HCT116 (cell line): ENCODE data around the gene PICK1. TPM values are rescaled to one million over a fixed set of nuclear protein-coding genes. Genes with fewer than 3 reads are reported as not detected.

Source experiments
- ATAC-seq: fragments of 200-7000 bp; cut with Tn5 transposase; 2 replicates; pipeline ENCODE4 v1.9.1; 2020; ENCODE audit warnings: mild to moderate bottlenecking, moderate library complexity
- BruUV-seq: library from RNA; stranded (reverse); fragments of 400-500 nt; replicated peaks from 2 replicates; lab custom pipeline; 2021; lab: Mats Ljungman, UMichigan
- CTCF ChIA-PET: fragments of 300-600 bp; sonication (Branson Sonifier 250); formaldehyde crosslinking; loops from one replicate; lab custom pipeline; 2021; ENCODE audit warnings: antibody characterized with exemption; lab: Charles Lee
- POLR2A ChIA-PET: fragments of 300-600, 350-600 bp; sonication (Branson Sonifier 250); formaldehyde crosslinking; loops from one replicate; lab custom pipeline; 2021; ENCODE audit warnings: antibody characterized with exemption; lab: Charles Lee
- RAD21 ChIA-PET, 2 experiments: fragments of 300-600 bp; sonication (Branson Sonifier 250); formaldehyde crosslinking; loops; one replicate each; lab custom pipeline; 2023; ENCODE audit warnings: low total read pairs in 2 of 2; ENCODE audit not compliant: uncharacterized antibody in 2 of 2, unreplicated experiment in 2 of 2, low non-redundant PET in 1 of 2; lab: Charles Lee
- DNase-seq: peaks from one replicate; pipeline ENCODE4 v3.0.0-alpha.2; 2010; ENCODE audit warnings: low read depth, low spot score
- H2AFZ ChIP-seq: fragments of 200-600 bp; shearing (Covaris generic), sonication (generic); 2 replicates; pipeline ENCODE4 v1.6.1; 2017; ENCODE audit warnings: low read depth, mixed run types, mixed read lengths, antibody characterized with exemption, low read length; ENCODE audit not compliant: poor library complexity, severe bottlenecking
- H3K27ac ChIP-seq: 2 replicates; pipeline ENCODE4 v1.5.1; 2012; ENCODE audit warnings: low read depth, low read length
- H3K27me3 ChIP-seq: fragments of 200-600 bp; sonication (generic); 2 replicates; pipeline ENCODE4 v1.6.1; 2016; ENCODE audit warnings: mixed run types, low read length, mixed read lengths; ENCODE audit not compliant: insufficient read depth
- H3K36me3 ChIP-seq, 2 experiments: fragments of 200-500 bp in 1 of 2; fragments of 200-600 bp in 1 of 2; sonication (Bioruptor generic) in 1 of 2; sonication (generic) in 1 of 2; 2 replicates each; pipeline versions ENCODE4 v1.5.1 to v1.6.1; 2014 to 2016; ENCODE audit warnings: low read length in 2 of 2, inconsistent platforms in 1 of 2, mixed read lengths in 1 of 2, mixed run types in 1 of 2; ENCODE audit not compliant: insufficient read depth in 2 of 2, control insufficient read depth in 1 of 2
- H3K4me1 ChIP-seq, 2 experiments: fragments of 200-600 bp in 1 of 2; sonication (generic) in 1 of 2; 2 replicates each; pipeline versions ENCODE4 v1.5.1 to v1.6.1; 2012 to 2017; ENCODE audit warnings: low read length in 2 of 2, inconsistent platforms in 1 of 2, mild to moderate bottlenecking in 1 of 2, mixed read lengths in 1 of 2, mixed run types in 1 of 2, moderate library complexity in 1 of 2; ENCODE audit not compliant: insufficient read depth in 2 of 2, control insufficient read depth in 1 of 2
- H3K4me2 ChIP-seq: fragments of 200-600 bp; sonication (generic); 2 replicates; pipeline ENCODE4 v1.6.1; 2017; ENCODE audit warnings: mixed run types, low read length, mixed read lengths
- H3K4me3 ChIP-seq, 2 experiments: fragments of 200-600 bp in 1 of 2; sonication (generic) in 1 of 2; replicated peaks in 1 of 2; 2 replicates each; pipeline ENCODE4 v1.5.1; 2011 to 2016; ENCODE audit warnings: low read length in 2 of 2, control low read depth in 1 of 2, low read depth in 1 of 2, mild to moderate bottlenecking in 1 of 2, mixed read lengths in 1 of 2, mixed run types in 1 of 2
- H3K79me2 ChIP-seq: fragments of 200-600 bp; sonication (generic); 2 replicates; pipeline ENCODE4 v1.6.1; 2017; ENCODE audit warnings: mild to moderate bottlenecking, mixed run types, low read length, moderate library complexity, mixed read lengths; ENCODE audit not compliant: insufficient read depth
- H3K9ac ChIP-seq: fragments of 200-600 bp; sonication (generic); 2 replicates; pipeline ENCODE4 v1.6.1; 2016; ENCODE audit warnings: low read length, mixed read lengths
- H3K9me2 ChIP-seq: fragments of 200-600 bp; sonication (generic), shearing (Covaris generic); 2 replicates; pipeline ENCODE4 v1.6.1; 2017; ENCODE audit warnings: mixed run types, mild to moderate bottlenecking, moderate library complexity; ENCODE audit not compliant: insufficient read depth
- H3K9me3 ChIP-seq, 2 experiments: fragments of 200-500 bp in 1 of 2; fragments of 200-600 bp in 1 of 2; sonication (Bioruptor generic) in 1 of 2; sonication (generic) in 1 of 2; 2 replicates each; pipeline ENCODE4 v1.6.1; 2014 to 2017; ENCODE audit warnings: low read length in 2 of 2, mixed read lengths in 2 of 2, inconsistent platforms in 1 of 2, low read depth in 1 of 2, mild to moderate bottlenecking in 1 of 2, mixed run types in 1 of 2, moderate library complexity in 1 of 2; ENCODE audit not compliant: control insufficient read depth in 1 of 2, insufficient read depth in 1 of 2
- H4K20me1 ChIP-seq: fragments of 200-600 bp; sonication (generic), shearing (Covaris generic); 2 replicates; pipeline ENCODE4 v1.6.1; 2017; ENCODE audit warnings: mixed run types, mild to moderate bottlenecking, moderate library complexity; ENCODE audit not compliant: insufficient read depth
- ATF3 ChIP-seq: IDR thresholded peaks from 2 replicates; pipeline ENCODE4 v1.6.1; 2012
- CEBPB ChIP-seq: IDR thresholded peaks from 2 replicates; pipeline ENCODE4 v1.6.1; 2012; ENCODE audit warnings: low read depth
- EGR1 ChIP-seq: IDR thresholded peaks from 2 replicates; pipeline ENCODE4 v1.6.1; 2012; ENCODE audit warnings: low read depth
- EZH2 ChIP-seq: fragments of 200-600 bp; sonication (generic); IDR thresholded peaks from 2 replicates; pipeline ENCODE4 v1.6.1; 2017; ENCODE audit warnings: antibody characterized with exemption, mixed run types
- EZH2phosphoT487 ChIP-seq: fragments of 200-600 bp; IDR thresholded peaks from 2 replicates; pipeline ENCODE4 v1.6.1; 2018; ENCODE audit warnings: antibody characterized with exemption, borderline replicate concordance
- FOSL1 ChIP-seq: IDR thresholded peaks from 2 replicates; pipeline ENCODE4 v1.6.1; 2012; ENCODE audit warnings: low read depth
- JUND ChIP-seq: IDR thresholded peaks from 2 replicates; pipeline ENCODE4 v1.6.1; 2012
- MAX ChIP-seq: IDR thresholded peaks from 2 replicates; pipeline ENCODE4 v1.6.1; 2012
- RAD21 ChIP-seq: IDR thresholded peaks from 2 replicates; pipeline ENCODE4 v1.6.1; 2012; ENCODE audit warnings: low read depth, mild to moderate bottlenecking
- REST ChIP-seq: IDR thresholded peaks from 2 replicates; pipeline ENCODE4 v1.6.1; 2012; ENCODE audit warnings: low read depth
- SRF ChIP-seq: IDR thresholded peaks from 2 replicates; pipeline ENCODE4 v1.6.1; 2012; ENCODE audit warnings: low read depth
- TCF7L2 ChIP-seq: IDR thresholded peaks from 2 replicates; pipeline ENCODE4 v1.7.0; 2011; ENCODE audit warnings: borderline replicate concordance, inconsistent platforms; ENCODE audit not compliant: insufficient read depth, insufficient read length; ENCODE audit errors: extremely low read depth
- intact Hi-C: fragments of 100-400 bp; cut with micrococcal nuclease; formaldehyde crosslinking; loops from 2 replicates; pipeline ENCODE4 v1.10.0; 2022
- total RNA-seq: library from RNA; stranded (reverse); gene quantifications from one replicate; pipeline ENCODE4 v1.2.1, GENCODE V29; 2021; ENCODE audit not compliant: unreplicated experiment

Gene PICK1
- total RNA-seq, 1 experiment from 2014 or later, result 40.0 TPM

- Histone ChIP-seq H3K4me2 (no peak overlapping the region), H4K20me1 (no peaks in the 10 kb centered on the region), H3K9ac (no peak overlapping the region), H3K79me2 (no peaks in the 10 kb centered on the region), H3K27me3 (no peaks in the 10 kb centered on the region), H3K9me3 (no peaks in the 10 kb centered on the region), H3K27ac (no peak overlapping the region), H3K9me2 (no peaks in the 10 kb centered on the region), H2AFZ (no peak overlapping the region), H3K4me1 (no peaks in the 10 kb centered on the region), H3K36me3 (peaks cover 17 to 18% of the 10 kb centered on the region in 2 experiments; a peak in 3 of 4 replicates), H3K4me3 (no peak overlapping the region)
- no TSS peak for BruUV-seq
- intact Hi-C loops, result no loop called here
- ChIA-PET CTCF (no interaction called here), RAD21 (no interaction called here), POLR2A (no interaction called here)
- DNase-seq, result no peak
- no peak for TF ChIP-seq RAD21
- TF ChIP-seq SRF, result no peak
- no peak for TF ChIP-seq REST
- TF ChIP-seq EGR1, result no peak
- TF ChIP-seq EZH2, result no peak
- no peak for TF ChIP-seq FOSL1
- no peak for TF ChIP-seq ATF3
- no peak for TF ChIP-seq CEBPB
- no peak for TF ChIP-seq TCF7L2
- no peak for TF ChIP-seq EZH2phosphoT487
- no peak for TF ChIP-seq MAX
- no peak for TF ChIP-seq JUND
- no peak for ATAC-seq
These were observed 9.8 kb downstream of the PICK1 start for GRCh38 chr22:38067028-38067415.
